Epithelial cell of prostate (primary cell): Measurements from ENCODE around the gene TBKBP1.

Source experiments
- DNase-seq: peaks from one replicate; pipeline ENCODE4 v3.0.0-alpha.2; 2011; ENCODE audit warnings: low read depth, low spot score
- H3K27ac ChIP-seq: fragments of 450-650 bp; 2 replicates; pipeline ENCODE4 v1.5.1; 2017; ENCODE audit warnings: mild to moderate bottlenecking

Gene TBKBP1

GRCh38 chr17:47709594-47709993 is 15.6 kb downstream of the TBKBP1 start:
- H3K27ac ChIP-seq, result no peak overlapping the region
- DNase-seq, result no peak

GRCh38 chr17:47711366-47712099 is 17.6 kb downstream of the TBKBP1 start:
- no peak overlapping the region for H3K27ac ChIP-seq
- DNase-seq, result no peak

DNA sequence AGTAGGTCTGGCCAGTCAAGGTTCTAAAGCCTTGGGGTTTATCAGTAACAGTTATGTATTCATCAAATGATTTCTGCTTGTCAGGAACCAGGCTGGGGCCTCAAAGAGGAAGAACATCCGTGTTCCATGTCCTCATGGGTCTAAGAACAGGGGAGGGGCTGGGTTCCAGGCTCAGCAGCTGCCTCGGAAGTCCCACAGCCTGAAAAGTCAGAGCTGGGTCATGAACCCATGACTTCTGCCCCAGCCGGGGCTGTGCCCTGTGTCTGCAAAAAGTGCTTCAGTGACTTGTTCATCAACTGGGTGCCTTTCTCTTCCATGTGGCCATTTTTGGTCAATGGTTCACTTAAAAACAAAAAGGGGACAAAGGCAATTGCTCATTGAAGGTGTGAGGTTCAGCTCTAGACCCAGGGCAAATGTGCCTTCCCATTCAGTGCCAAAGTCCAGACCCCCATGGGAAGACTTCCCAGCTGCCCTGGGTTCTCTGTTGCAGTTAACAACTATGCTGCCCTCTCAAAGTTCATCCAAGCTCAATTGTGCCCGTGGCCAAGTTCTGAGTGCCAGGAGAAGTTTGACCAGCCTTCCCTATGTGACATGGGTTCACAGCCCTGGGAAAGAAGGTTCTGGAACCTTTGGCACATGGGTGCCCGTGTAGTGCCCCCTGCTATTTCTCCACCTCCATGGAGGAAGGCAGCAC is 18.5 kb downstream of the TBKBP1 start:
- DNase-seq, result no peak
- H3K27ac ChIP-seq, result no peak overlapping the region

DNA sequence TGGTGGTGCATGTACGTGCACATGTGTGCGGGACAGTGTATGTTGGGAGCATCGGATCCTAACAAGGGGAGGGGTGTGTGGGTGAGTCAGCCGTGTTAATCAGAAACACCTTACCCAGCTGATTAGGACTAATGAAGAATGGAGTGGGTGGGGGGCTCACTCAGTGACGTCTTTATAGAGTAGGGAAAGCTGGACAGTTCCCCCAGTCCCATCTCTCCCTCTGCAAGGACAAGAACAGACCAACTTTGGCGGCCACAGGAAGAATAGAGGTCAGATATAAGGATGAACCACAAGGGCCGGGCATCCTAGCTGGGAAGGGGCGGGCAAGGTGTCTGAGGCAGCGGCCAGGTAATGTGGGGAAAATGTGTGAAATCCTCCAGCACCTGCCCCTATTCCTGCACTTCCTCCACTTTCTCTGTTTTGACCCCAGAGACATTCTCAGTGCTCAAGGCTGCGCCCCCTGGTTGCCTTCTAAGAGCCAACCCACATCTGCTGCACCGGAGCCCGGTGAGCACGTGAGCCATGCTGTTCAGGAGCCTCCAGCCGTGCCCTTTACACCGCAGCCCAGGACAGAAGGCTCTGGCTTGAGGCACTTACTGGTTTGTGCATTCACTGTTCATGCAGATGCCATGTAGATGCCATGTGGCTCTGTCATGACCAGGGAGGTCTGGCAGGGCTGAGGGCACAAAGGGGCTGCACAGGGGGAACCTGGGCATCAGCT is 20.2 kb downstream of the TBKBP1 start:
- no peak for DNase-seq

GRCh38 chr17:47714773-47715396 is 20.9 kb downstream of the TBKBP1 start:
- no peak overlapping the region for H3K27ac ChIP-seq
- no peak for DNase-seq

More for the DNA sequence above, 20.2 kb downstream of the TBKBP1 start:
- no peak overlapping the region for H3K27ac ChIP-seq

- H3K27ac ChIP-seq, result no peak overlapping the region
- DNase-seq, result no peak
Measured at GRCh38 chr17:47715669-47716325, 21.8 kb downstream of the TBKBP1 start.

DNA sequence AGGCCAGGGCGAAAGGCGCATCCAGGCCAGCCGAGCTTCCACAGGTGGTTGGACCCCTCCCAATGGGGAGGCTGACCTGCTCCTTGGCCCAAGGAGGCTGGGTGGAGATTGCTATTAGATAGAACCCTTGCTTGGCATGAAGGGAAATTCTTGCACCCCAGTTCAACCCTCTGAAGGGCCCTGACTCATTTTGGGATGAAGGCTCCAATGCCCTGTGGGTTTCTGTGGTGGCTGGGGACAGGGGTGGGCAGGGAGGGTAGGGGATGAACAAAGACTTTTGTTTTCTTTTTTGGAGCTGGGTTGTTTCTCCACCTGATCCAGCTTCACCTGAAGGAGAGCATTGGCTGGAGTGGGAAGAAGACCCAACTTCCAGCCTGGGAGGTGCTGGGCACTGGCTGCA is 22.4 kb downstream of the TBKBP1 start:
- no peak overlapping the region for H3K27ac ChIP-seq
- DNase-seq, result no peak

GRCh38 chr17:47717261-47717697 is 23.3 kb downstream of the TBKBP1 start:
- DNase-seq, result no peak

DNA sequence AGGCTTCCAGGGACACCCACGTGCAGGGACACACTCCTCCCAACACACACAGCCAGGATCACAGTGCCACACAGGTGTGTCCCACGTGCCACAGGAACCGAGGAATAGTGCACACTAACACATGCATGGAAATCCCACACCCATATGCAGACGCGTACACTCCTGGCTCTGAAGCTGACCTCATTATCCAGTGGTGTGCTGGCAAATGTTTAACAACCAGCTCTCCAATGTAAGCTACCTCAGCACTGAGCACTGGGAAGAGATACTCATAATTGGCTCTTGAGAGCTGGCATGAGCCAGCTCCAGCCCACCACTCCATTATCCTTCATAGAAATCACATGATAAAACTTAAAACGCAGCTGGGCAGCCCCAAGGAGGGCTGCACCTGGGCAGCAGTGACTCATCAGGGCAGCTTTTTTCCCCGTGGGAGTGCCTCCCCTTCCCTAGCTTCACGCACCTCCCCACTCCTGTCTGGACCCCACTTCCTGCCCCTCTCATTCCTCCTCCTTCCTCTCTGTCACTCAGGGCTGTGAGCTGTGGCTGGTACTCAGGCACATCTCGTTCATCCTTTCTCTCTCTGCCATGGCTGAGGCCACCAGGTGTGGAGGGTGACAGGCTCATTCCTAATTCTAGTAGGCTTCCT is 24.1 kb downstream of the TBKBP1 start:
- no peak for DNase-seq
- no peak overlapping the region for H3K27ac ChIP-seq

More at GRCh38 chr17:47717261-47717697, 23.3 kb downstream of the TBKBP1 start:
- no peak overlapping the region for H3K27ac ChIP-seq

- no peak overlapping the region for H3K27ac ChIP-seq
- no peak for DNase-seq
Measured at GRCh38 chr17:47718634-47719405, 24.9 kb downstream of the TBKBP1 start.

GRCh38 chr17:47719411-47720152 is 25.6 kb downstream of the TBKBP1 start:
- DNase-seq, result no peak
- no peak overlapping the region for H3K27ac ChIP-seq

GRCh38 chr17:47720196-47720595 is 26.2 kb downstream of the TBKBP1 start:
- no peak overlapping the region for H3K27ac ChIP-seq

DNA sequence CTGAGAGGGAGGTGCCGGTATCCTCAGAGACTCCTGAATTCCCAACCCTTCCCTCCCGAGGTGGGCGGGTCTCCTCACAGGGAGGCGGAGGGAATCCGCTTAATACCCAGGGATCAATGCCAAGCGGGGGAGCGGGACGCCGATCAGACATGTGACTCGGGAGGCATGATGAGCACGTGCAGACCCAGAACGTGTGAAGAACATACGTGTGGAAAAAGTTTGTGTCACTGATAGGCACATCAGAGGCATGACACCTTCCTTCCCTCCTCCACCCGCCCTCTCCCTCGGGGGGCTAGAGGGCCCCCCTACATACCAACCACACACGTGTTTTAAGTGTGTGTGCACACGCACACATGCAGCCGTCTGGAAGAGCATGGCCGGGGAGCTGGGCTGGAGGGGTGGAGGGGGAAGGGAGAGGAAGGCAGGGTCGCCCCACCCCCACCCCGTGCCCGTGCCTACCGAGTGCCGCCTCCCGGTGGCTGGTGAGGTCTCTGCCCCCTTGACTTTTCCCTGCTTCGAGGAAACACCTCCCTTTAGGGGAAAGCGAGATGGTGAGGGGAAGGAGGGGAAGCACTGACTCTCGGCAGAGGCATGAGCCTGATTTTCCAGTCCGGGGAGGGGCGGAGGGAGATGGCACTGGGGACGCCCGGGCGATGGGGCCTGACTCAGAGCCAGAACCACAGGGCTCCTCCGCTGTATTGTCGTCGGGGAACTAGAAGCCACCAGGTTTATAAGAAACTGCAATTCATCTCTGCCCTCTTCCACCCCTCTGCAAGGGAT is 27.0 kb downstream of the TBKBP1 start:
- peak; percentile 3 for DNase-seq
- no peak overlapping the region for H3K27ac ChIP-seq

More at GRCh38 chr17:47720196-47720595, 26.2 kb downstream of the TBKBP1 start:
- no peak for DNase-seq

GRCh38 chr17:47721725-47722124 is 27.8 kb downstream of the TBKBP1 start:
- no peak for DNase-seq
- no peak overlapping the region for H3K27ac ChIP-seq

- no peak overlapping the region for H3K27ac ChIP-seq
- DNase-seq, result no peak
Measured at GRCh38 chr17:47724705-47725104, 30.7 kb downstream of the TBKBP1 start.

- DNase-seq, result no peak
- H3K27ac ChIP-seq, result no peak overlapping the region
Measured at GRCh38 chr17:47725446-47726111, 31.6 kb downstream of the TBKBP1 start.
